GM19035 (cell line): ENCODE data around the gene SULT1B1.

Experiments used
- ATAC-seq: cut with Tn5 transposase; IDR thresholded peaks from one replicate; pipeline ENCODE4 v1.9.1; 2021; ENCODE audit not compliant: unreplicated experiment

SULT1B1 gene

GRCh38 chr4:69702201-69702600, 58.2 kb downstream of the SULT1B1 start:
- ATAC-seq = no peak

- ATAC-seq = no peak
Measured at GRCh38 chr4:69701696-69702095, 58.7 kb downstream of the SULT1B1 start.

GRCh38 chr4:69697536-69698242, 62.7 kb downstream of the SULT1B1 start:
- ATAC-seq = no peak

GRCh38 chr4:69689599-69689998, 70.8 kb downstream of the SULT1B1 start:
- ATAC-seq = no peak

- no peak for ATAC-seq
Measured at GRCh38 chr4:69684804-69685203, 75.6 kb downstream of the SULT1B1 start.
